HL-60/S4 treated with retinoic acid at 250 ng/mL for 4 days and 3 days (cell line): ENCODE results near the gene ATP2A2.

Experiments used
- in situ Hi-C: fragments of 300-500 bp; cut with MboI; formaldehyde crosslinking; loops from 2 replicates; pipeline ENCODE4 v1.7.0; 2022; ENCODE audit warnings: low sequenced_read_pairs

Gene ATP2A2

DNA sequence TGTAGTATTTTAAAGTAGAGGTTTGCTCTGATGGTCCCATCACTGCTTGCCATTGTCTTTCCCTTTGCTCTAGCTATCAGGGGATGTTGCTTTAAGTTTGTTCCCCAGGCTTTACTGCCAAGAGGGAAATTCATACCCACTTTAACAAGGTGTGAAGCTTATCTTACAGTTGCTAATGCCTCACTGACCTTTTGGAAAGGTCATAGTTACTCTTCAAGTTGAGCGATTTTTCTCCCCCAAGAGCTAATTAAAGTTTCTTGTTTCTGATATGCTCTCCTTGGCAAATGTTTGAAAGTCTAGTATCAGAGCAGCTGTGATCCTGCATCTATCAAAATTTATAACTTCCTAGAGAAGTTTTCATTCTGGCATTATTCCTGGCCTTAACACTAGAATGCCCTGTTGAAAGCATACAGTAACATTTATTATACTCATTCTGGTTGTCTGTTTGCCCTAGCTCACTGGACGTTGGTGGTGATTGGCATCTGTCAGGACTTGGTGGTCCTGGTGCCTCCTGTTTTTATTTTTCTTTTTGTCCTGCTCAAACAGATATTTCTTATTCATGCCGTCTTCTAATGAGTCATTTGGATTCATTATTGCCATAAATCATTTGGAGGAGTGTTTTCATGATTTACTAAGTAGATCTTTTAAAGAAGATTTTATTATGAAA is 8.1 kb downstream of the ATP2A2 start:
- in situ Hi-C loops: no loop called here

DNA sequence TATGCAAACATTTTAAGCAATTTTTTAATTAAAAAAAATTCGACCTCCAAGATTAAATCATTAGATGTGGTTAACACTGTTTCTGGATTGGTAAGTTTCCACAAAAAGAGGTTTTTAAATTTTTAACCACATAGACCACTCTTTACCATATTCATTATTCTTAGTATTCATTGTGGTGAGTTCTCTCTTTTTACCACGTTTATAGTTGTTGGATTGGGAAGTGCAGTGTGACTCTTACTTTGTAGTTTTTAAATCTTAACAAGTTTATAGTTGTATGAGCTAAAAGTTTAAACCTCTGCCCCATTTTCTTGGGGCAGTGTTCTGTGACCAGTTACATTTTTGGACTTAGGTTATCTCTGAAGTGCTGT is 8.6 kb downstream of the ATP2A2 start:
- in situ Hi-C loops: no loop called here

DNA sequence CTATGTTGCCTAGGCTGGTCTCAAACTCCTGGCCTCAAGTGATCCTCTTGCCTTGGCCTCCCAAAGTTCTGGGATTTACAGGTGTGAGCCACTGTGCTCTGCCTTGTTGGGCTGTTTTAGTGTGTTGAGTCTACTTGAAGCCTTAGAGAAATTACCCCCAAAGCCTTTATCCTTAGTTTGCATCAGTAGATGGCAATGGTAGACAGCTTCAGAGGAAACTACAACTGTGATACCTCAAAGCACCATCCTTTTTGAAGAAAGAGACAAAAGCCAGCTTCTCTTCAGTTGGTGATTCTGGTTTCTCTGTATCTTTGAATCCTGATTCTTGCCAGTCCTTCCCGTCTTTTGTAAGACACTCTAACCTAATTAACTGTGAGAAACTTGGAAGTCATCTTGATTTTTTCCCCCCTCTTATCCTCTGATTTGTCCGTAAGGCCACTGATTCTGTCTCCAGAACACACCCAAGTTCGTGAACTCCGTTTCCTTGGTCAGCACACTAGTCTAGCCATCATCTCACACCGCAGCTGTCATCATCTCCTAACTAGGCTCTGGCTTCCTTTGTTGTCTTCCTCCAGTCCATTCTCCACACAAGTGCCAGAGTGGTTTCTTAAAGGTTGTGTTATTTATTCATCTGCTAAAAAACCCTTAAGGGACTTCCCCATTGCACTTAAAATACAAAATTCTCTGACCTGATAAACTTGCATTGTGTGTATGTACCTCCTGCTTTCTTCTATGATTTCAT is 20.2 kb downstream of the ATP2A2 start:
- in situ Hi-C loops: no loop called here

GRCh38 chr12:110304061-110304551 is 23.1 kb downstream of the ATP2A2 start:
- in situ Hi-C loops: no loop called here

DNA sequence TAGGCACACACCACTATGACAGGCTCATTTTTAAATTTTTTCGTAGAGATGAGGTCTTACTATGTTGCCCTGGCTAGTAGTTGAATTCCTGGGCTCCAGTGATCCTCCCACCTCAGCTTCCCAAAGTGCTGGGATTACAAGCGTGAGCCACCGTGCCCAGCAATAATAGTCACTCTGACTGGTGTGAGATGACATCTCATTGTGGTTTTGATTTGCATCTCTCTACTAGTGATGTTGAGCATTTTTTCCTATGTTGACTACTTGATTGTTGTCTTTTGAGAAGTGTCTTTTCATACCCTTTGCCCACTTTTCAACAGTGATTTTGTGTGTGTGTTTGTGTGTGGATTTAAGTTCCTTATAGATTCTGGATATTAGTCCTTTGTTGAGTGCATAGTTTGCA is 26.3 kb downstream of the ATP2A2 start:
- in situ Hi-C loops: no loop called here

- in situ Hi-C loops: no loop called here
These were observed 29.7 kb downstream of the ATP2A2 start for GRCh38 chr12:110310763-110311162.

- in situ Hi-C loops: no loop called here
These were observed 30.9 kb downstream of the ATP2A2 start for GRCh38 chr12:110311903-110312302.

GRCh38 chr12:110312581-110313360 is 31.7 kb downstream of the ATP2A2 start:
- in situ Hi-C loops: no loop called here

GRCh38 chr12:110314308-110314707 is 33.3 kb downstream of the ATP2A2 start:
- in situ Hi-C loops: no loop called here

GRCh38 chr12:110316861-110317260 is 35.8 kb downstream of the ATP2A2 start:
- in situ Hi-C loops: no loop called here

GRCh38 chr12:110317911-110318310 is 36.9 kb downstream of the ATP2A2 start:
- in situ Hi-C loops: no loop called here

DNA sequence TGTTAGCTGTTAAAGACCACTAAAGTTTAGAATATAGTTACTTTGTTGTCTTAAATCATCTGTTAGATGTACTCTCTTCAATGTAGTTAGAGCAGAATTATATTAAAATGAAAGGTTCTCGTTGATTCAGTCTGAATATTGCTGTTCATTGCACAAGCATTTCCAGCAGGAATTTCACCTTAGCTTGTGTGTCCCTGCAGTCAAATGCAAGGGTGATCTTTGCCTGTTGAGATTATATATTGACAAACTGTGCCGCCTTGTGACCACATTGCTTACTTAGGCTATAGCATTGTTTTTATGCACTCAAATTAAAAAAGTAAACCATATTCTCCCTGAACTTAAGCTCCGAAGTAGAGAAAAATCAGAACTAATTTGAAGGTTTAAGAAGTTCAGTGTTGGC is 39.5 kb downstream of the ATP2A2 start:
- in situ Hi-C loops: no loop called here

DNA sequence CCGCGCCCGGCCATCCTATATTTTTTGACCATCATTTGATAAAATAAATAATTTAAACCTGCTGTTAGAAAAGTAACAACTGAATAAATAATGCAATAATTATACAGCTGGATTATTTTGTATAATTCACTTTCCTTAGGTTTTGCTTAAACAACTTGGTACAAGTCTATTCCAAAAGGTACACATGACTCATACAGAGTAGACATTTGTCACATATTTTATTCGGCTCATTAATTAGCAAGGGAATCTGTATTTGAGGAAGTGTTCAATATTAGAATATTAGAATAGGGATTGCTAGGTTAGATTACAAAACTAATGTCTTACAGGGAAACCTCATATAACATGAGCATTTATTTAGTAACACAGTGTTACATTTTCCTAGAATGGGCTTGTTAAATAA is 48.7 kb downstream of the ATP2A2 start:
- in situ Hi-C loops: no loop called here

DNA sequence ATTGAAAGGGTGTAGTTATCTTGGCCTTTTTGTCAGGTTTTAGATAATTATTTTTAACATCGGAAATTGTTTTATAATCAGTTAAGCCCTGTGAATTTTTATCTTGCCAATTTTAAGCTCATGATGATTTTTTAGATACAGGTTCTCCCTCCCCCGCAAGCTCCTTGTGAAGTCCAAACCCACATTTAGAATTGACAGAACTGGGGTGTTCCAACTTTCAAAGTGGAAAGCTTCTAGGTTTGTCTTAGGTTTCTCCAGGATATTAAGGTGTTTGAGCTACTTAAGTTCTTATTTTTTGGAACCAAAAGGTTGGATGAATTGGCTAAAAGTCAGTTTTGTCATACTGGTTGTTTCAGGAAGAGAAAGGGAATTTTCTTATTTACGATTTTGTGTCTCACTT is 49.1 kb downstream of the ATP2A2 start:
- in situ Hi-C loops: no loop called here

GRCh38 chr12:110330544-110330943 is 49.5 kb downstream of the ATP2A2 start:
- in situ Hi-C loops: no loop called here

- in situ Hi-C loops: no loop called here
These were observed 52.2 kb downstream of the ATP2A2 start for GRCh38 chr12:110333201-110333600.

DNA sequence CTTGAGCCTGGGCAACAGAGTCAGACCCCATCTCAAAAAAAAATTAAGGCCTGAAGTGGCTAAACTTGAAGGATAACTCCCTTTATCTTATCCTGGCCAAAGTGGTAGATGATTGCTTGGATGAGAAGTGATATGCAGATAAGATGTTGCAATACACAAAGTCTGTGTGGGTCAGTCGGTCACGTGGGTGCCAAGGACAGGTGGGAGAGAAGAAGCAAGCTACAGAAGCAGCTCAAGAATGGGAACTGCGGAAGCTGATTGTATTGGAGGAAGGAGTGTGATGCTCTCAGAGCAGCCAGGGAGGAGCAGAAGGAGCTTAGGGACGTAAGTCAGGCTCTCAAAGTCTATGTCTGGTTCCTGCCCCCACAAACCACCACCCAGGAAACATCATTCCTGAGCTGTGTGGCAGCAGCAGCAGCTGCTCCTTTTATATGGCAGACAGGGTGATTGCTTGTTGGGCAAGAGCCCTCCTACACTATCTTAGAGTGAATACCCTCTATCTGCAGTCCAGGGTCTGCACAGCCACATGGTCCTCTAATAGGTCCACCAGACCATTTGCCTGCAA is 54.5 kb downstream of the ATP2A2 start:
- in situ Hi-C loops: no loop called here

DNA sequence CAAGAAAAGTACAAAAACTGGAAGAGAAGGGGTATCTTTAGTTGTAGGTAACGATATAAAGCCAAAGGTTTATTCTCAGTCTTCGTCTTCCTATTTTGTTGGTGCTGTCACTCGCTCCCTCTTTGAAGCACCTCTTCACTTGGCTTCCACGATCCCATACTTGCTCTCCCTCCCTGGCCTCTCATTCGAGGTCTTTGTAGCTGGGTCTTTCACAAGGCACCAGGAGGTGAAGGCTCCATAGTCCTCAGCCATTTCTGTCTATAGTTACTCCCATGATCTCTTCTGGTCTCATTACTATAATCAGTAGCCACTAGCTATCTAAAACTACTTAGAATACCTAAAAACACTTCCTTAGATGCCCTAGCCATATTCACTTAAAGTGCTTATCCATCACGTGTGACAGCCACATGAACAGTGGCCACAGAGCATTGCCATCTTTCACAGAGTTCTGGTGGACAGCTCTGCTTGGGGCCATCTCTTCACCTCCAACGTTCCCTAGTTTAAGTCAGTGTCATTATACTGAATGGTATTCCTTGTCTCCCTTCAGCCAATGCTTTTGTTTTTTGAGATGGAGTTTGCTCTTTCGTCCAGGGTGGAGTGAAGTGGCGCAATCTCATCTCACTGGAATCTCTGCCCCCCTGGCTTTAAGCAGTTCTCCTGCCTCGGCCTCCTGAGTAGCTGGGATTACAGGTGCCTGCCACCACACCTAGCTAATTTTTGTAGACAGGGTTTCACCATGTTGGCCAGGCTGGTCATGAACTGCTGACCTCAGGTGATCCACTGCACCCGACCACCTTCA is 57.1 kb downstream of the ATP2A2 start:
- in situ Hi-C loops: no loop called here

DNA sequence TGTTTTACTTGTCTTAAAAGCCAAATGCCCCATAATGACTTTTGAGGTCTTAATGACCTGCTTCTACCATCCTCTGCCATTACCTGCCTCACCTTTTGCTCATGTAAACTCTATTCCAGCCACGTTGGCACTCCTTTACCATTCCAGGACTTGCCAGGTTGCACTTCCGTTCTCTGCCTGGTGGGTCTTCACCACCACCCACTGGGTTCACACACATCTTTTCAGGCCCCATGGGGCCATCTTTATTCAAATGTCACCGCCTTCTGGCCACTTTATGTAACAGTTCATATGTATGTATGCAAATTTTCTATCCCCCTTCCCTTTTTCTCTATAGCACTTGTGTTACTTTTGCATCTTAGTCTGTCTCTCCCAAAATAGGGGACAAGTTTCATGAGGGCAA is 57.7 kb downstream of the ATP2A2 start:
- in situ Hi-C loops: no loop called here

DNA sequence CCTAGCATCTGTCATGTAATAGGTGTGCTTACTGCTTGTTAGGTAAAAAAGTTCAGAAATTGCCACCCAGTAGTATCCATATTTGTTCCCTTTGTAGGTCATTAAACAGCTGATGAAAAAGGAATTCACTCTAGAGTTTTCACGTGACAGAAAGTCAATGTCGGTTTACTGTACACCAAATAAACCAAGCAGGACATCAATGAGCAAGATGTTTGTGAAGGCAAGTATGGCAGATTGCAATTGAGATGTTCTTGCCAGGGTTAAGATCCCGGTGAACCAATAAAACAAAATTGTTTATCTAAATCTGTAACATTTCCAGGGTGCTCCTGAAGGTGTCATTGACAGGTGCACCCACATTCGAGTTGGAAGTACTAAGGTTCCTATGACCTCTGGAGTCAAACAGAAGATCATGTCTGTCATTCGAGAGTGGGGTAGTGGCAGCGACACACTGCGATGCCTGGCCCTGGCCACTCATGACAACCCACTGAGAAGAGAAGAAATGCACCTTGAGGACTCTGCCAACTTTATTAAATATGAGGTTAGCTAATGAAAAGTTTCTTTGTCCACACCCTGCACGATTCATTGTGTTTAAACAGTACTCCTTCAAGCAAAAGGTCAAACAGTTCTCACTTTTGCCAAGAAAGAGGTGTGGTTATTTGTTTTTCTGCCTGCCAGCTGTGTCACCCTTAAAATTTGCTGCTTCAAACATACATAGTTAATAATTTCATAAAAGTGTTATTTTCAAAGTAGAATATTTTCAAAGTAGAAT is 58.3 kb downstream of the ATP2A2 start:
- in situ Hi-C loops: no loop called here
